Measurements from ENCODE around the gene DRD3.

- no peak for TF ChIP-seq CTCF (IDR thresholded peaks at IDR 0.05; ENCODE audit: insufficient read depth, low read depth, low read length)
- no peak for TF ChIP-seq EZH2 (IDR thresholded peaks at IDR 0.05; ENCODE audit: insufficient read depth, low read length)
These were observed 59.1 kb downstream of the DRD3 start for GRCh38 chr3:114119776-114120175.

Measured in astrocyte (in vitro differentiated cells and primary cell).